ENCODE results near the gene ANOS1.
"Not testable (repeated sequence)": the region's sequence is repeated elsewhere in the genome, so short reads cannot be mapped to it uniquely, and the experiment has no call there.

Gene ANOS1

GRCh38 chrX:8576821-8577220 lies 155.1 kb downstream of the ANOS1 start:
- H3K4me3 ChIP-seq (ENCODE audit: low read depth, low read length) = no peak overlapping the region
- TF ChIP-seq CTCF (IDR thresholded peaks at IDR 0.05; ENCODE audit: low read depth, low read length) = no peak

- no peak overlapping the region for H3K4me3 ChIP-seq (ENCODE audit: low read depth, low read length)
- TF ChIP-seq CTCF (IDR thresholded peaks at IDR 0.05; ENCODE audit: low read depth, low read length) = no peak
Observed at GRCh38 chrX:8565729-8566128, 166.2 kb downstream of the ANOS1 start.

GRCh38 chrX:8548446-8548845 lies 183.5 kb downstream of the ANOS1 start:
- no peak for TF ChIP-seq CTCF (IDR thresholded peaks at IDR 0.05; ENCODE audit: low read depth, low read length)
- H3K4me3 ChIP-seq (ENCODE audit: low read depth, low read length) = no peak overlapping the region

- no peak overlapping the region for H3K4me3 ChIP-seq (ENCODE audit: low read depth, low read length)
- no peak for TF ChIP-seq CTCF (IDR thresholded peaks at IDR 0.05; ENCODE audit: low read depth, low read length)
Observed at GRCh38 chrX:8546715-8547114, 185.2 kb downstream of the ANOS1 start.

GRCh38 chrX:8520791-8521190 lies 211.1 kb downstream of the ANOS1 start:
- H3K4me3 ChIP-seq (ENCODE audit: low read depth, low read length) = no peak overlapping the region
- TF ChIP-seq CTCF (IDR thresholded peaks at IDR 0.05; ENCODE audit: low read depth, low read length) = no peak

- no peak overlapping the region for H3K4me3 ChIP-seq (ENCODE audit: low read depth, low read length)
- TF ChIP-seq CTCF (IDR thresholded peaks at IDR 0.05; ENCODE audit: low read depth, low read length) = no peak
Observed at GRCh38 chrX:8520178-8520577, 211.8 kb downstream of the ANOS1 start.

GRCh38 chrX:8504451-8504850 lies 227.5 kb downstream of the ANOS1 start:
- no peak overlapping the region for H3K4me3 ChIP-seq (ENCODE audit: low read depth, low read length)
- TF ChIP-seq CTCF (IDR thresholded peaks at IDR 0.05; ENCODE audit: low read depth, low read length) = no peak

- not testable (repeated sequence) for H3K4me3 ChIP-seq (ENCODE audit: low read depth, low read length)
Observed at GRCh38 chrX:8502101-8502500, 229.8 kb downstream of the ANOS1 start.
